IPS-18c (cell line): Measurements from ENCODE around the gene SRGAP1.
"Not testable (repeated sequence)": the region's sequence is repeated elsewhere in the genome, so short reads cannot be mapped to it uniquely, and the experiment has no call there.

Experiments
- H3K4me3 ChIP-seq: 2 replicates; pipeline ENCODE4 v1.7.0; 2013; ENCODE audit warnings: low read depth, mild to moderate bottlenecking, low read length, moderate library complexity; ENCODE audit not compliant: insufficient read depth
- H3K9me3 ChIP-seq: one replicate; pipeline ENCODE4 v1.6.1; 2013; ENCODE audit warnings: mild to moderate bottlenecking, low read length, moderate library complexity; ENCODE audit not compliant: control insufficient read depth, insufficient read depth

Gene SRGAP1

DNA sequence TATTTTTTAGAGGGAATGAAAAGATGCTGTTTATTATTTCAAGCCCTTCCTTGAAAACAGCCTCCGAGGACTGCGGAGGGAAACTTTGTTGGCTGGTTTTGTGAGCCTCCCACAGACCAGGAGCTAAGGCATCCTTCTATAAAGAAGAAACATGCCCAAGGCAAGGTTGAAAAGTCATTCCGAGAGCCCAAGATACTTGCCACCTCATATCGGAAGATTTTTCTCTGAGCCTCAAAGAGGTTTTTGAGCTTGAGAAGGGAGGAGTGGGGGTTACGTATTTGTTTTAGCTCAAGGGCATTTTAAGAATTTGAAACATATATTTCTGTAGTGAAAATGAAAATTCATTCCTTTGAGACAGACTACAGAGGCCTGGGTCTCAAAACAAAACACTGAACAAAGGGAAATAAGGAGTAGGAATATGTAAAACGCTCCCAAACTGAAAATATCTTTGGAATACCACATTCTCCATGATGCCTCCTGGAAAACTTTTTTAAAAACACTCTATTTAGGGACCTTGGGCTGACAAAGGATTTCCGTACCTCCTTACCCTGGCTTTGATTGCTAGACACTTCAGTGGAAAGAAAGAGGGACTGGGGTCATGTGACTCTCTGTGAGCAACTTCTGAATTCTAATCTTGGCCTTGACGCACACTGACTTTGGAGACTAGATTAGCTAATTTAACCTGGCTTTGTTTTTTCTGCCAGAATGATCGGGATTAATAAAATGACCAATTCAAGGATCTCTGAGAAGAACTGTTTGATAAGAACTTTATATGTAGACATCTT is 180.9 kb downstream of the SRGAP1 start:
- H3K9me3 ChIP-seq, result no peaks in the 10 kb centered on the region
- H3K4me3 ChIP-seq, result no peak overlapping the region

DNA sequence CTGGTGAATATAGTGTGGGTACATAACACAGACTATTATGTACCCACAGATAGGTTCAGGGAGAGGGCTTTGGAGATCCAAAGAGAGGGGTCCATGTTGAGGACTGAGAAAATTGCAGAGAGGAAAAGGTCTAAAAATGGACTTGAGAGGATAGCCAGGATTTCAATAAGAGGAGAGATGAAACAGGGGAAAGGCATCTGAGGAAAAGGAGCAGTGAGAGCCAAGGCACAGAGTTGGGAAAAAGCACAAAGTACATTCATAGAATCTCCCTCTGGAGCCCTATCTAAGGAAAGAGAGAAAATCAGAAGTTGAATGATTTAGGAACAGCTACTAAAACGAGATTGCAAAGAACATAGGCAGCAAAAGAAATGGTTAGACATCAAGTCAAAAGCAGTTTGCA is 182.8 kb downstream of the SRGAP1 start:
- Histone ChIP-seq H3K4me3 (no peak overlapping the region), H3K9me3 (no peaks in the 10 kb centered on the region)

DNA sequence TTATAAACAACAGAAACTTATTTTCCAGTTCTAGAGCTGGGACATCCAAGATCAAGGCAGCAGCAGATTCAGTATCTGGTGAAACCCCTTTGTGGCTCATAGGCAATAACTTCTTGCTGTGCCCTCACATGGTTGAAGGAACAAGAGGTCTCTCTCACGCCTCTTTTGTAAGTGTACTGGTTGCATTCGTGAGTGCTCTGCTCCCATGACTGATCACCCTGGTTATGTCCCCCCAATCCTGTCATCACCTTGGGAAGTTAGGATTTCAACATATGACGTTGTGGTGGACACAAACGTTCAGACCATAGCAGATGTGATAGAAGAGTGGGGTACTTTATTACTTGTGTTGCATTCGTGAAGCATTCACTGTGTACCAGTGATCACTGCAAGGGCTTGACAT is 184.0 kb downstream of the SRGAP1 start:
- no peak overlapping the region for H3K4me3 ChIP-seq

DNA sequence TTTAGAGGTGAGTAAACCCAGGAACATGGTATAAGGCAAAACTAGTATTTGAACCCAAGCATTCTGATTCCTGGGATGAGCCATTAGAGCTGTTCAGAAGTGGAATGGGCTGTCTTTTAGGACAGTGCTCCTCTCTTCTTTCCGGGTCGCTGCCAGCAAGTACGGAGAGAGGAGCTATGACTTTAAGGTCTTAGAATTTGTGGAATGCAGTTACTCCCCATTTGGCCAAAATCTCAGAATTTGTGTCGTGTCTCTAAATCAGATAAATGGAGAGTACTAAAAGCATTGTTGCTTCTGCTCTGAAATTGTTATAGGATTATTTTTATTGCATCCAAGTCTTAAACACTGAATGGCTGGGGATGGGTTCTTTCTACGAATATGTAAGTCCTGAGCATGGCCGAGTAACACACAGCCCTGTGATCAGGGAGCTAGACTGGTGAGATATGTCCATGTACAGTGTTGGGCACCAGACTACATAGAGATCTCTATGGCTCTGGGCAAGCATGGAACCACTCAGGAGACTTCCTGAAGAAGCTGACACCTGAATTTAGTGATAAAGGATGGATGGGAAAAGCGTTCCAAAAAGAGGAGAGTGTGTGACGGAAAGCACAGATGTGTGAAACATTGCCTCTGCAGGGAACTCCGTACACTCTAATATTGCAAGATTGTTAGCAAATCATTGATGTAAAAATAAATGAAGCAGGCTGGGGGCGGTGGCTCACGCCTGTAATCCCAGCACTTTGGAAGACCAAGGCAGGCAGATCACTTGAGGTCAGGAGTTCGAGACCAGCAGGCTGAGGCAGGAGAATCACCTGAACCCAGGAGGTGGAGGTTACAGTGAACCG is 184.7 kb downstream of the SRGAP1 start:
- no peak overlapping the region for H3K4me3 ChIP-seq

More for the DNA sequence above, 184.0 kb downstream of the SRGAP1 start:
- no peaks in the 10 kb centered on the region for H3K9me3 ChIP-seq

DNA sequence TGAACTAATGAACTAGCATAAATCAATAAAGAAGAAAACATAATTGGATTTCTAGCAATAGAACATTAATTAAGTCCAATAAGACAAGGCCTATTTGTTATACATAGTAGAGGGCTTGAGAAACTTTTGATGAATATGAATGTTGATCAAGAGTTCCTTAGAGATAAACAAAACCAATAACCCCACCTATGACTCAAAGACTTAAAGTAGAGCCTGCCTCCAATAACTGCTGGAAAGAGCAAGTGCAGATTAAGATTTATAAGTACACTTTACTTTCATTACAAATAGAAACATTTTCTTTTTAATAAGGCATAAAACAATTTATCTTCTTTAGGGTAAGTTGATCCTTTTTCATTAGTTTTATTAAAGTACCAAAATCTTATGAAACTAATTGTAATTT is 185.7 kb downstream of the SRGAP1 start:
- no peaks in the 10 kb centered on the region for H3K9me3 ChIP-seq

More for the DNA sequence above, 184.7 kb downstream of the SRGAP1 start:
- H3K9me3 ChIP-seq, result no peaks in the 10 kb centered on the region

DNA sequence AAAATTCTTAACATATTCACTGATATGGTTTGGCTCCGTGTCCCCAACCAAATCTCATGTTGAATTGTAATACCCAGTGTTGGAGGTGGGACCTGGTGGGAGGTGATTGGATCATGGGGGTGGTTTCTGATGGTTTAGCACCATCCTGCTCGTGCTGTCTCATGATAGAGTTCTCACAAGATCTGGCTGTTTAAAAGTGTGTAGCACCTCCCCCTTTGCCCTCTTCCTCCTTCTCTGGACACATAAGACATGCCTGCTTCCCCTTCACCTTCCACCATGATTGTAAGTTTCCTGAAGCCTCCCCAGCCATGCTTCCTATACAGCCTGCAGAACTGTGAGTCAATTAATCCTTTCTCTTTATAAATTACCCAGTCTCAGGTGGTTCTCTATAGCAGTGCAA is 189.6 kb downstream of the SRGAP1 start:
- not testable (repeated sequence) for H3K4me3 ChIP-seq, H3K9me3 ChIP-seq

More for the DNA sequence above, 185.7 kb downstream of the SRGAP1 start:
- no peak overlapping the region for H3K4me3 ChIP-seq

DNA sequence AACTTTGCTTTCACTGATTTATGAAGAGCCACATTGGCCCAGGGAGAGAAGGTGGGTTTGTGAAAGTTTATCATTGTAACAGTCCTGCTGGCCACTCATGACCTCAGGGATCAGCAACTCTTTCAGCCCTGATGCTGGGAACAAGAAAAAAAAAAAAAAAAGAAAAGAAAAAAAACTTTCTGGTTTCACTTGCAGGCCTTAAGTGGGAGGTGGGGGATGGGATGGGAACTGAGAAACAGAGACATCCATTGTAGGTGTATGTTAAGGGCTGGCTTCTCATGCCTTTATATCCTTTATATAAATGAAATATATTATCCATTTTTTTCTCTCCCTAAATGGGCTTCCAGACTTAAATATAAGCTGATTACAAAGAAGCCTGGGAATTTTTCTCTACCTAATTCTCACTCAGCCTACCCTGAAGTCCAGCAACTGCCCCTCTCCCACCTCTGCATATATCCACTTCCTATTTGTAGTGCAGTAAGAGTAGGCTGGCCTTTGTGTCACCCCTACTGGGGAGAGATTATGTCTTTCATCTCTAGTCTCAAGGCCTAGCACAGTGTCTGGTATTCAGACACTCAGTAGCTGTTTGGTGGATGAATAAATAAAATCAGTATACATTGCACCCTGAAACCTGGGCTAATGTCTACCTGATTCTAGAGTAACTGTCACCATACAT is 190.5 kb downstream of the SRGAP1 start:
- H3K9me3 ChIP-seq, result no peaks in the 10 kb centered on the region

DNA sequence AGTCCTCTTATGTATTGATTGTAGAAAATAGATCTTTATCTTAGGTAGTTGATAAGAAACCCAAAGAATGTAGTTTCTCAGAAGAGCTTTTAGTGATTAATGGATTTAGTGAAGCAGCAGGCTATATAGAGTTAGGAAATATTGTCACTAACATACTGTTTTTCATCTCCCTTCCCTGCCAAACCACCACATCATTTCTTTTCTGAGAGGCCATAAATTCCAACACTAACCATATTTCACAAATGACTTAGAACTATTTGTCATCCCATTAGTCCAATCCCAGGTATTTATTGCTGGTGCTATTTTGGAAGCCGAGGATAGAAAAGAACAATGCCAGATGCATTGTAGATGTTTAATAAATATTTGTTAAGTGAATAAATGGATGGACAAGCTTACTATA is 191.9 kb downstream of the SRGAP1 start:
- Histone ChIP-seq H3K4me3 (no peak overlapping the region), H3K9me3 (no peaks in the 10 kb centered on the region)

More for the DNA sequence above, 190.5 kb downstream of the SRGAP1 start:
- no peak overlapping the region for H3K4me3 ChIP-seq

DNA sequence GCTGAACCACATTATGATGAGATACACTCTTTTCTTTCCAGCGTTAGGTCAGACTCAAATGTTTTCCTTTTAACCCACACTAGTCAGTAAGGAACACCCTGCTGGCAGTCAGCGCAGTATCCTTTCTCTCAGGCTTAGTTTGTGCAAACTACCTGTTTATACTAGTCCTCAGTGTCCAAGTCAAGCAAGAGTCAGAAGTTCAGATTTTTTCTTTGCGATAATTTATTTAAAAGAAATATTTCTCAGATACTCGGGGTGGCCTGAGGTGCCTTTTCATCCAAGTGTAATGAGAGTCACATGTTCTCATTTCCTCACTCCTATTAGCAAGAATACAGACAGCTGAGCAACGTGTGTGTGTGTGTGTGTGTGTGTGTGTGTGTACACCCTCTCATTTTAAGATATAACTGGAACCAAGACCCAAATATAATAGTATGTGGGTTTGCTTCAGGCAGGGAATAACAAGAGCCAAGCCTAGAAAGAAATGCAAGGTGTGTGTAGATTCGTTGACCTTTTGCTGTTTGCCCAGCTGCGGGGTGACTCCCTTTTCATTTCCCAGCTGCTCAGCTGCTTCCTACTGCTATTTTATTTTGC is 194.9 kb downstream of the SRGAP1 start:
- no peaks in the 10 kb centered on the region for H3K9me3 ChIP-seq
- no peak overlapping the region for H3K4me3 ChIP-seq

DNA sequence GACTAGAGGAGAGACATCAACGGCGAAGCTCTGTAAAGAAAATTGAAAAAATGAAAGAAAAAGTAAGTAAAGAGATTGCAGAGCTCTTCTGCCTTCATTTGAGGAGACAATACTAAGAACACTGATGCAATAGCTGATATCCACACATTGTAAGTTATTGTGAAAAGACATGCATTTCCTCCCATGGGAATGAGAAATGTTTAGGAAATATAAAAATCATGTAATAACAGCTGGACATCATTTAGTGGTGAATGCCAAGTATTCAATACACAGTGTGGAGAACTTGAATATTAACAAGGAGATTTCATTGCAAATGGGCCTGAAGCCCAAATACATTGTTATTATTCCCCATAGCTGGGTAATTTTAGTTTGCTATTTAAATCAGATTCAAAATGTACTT is 198.4 kb downstream of the SRGAP1 start:
- Histone ChIP-seq H3K4me3 (no peak overlapping the region), H3K9me3 (no peaks in the 10 kb centered on the region)

DNA sequence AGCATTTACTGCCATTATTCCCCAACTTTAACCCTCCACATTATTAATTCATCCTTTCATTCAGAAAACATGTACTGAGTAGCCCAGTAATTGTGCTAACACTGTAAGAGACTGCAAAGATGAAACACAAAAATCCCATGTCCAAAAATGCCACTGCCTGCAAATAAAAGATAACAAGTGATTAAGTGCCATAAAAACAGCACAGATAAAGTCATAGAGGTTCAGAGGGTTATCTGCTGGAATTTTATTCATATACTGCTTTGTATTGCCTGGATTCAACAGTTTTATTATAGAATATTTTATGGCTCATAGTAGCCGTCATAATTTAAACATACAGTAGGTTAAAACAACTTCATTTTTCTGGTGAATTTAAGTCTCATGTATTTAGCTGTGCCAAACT is 199.7 kb downstream of the SRGAP1 start:
- Histone ChIP-seq H3K4me3 (no peak overlapping the region), H3K9me3 (no peaks in the 10 kb centered on the region)

DNA sequence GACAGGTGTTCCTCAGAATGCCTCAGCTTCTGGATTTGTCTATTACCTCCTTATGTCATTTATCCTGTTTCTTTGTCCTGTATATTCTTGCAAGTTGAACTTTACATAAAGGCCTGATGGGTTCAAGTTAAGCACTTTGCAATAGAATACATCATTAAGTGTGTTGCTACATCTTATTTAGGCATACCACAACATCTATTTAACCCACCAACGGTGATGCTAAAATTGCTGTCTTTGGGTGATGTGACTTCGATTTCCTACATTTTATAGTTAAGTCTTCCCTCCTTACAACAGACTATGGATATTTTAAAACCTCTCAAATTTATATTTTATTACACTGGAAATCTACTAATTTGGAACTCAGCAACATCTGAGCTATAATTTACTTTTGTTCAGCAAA is 206.6 kb downstream of the SRGAP1 start:
- H3K9me3 ChIP-seq, result no peaks in the 10 kb centered on the region

DNA sequence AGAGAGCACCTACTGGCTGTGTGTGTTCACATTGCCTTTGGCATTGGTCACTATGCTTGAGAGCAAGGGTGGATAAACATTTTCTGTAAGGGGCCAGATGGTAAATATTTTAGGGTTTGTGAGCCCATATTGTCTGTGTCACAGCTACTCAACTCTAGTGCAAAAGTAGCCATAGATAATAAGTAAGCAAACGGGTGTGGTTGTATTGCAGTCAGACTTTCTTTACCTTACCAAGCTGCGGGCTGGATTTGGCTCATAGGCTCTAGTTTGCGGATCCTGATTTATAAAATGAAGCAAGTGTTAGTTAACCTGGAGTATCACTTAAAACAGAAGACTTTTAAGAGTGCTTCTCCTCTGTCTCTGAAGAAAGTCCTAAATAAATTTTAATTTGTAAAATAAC is 208.6 kb downstream of the SRGAP1 start:
- H3K4me3 ChIP-seq, result no peak overlapping the region
- H3K9me3 ChIP-seq, result no peaks in the 10 kb centered on the region

More for the DNA sequence above, 206.6 kb downstream of the SRGAP1 start:
- no peak overlapping the region for H3K4me3 ChIP-seq

DNA sequence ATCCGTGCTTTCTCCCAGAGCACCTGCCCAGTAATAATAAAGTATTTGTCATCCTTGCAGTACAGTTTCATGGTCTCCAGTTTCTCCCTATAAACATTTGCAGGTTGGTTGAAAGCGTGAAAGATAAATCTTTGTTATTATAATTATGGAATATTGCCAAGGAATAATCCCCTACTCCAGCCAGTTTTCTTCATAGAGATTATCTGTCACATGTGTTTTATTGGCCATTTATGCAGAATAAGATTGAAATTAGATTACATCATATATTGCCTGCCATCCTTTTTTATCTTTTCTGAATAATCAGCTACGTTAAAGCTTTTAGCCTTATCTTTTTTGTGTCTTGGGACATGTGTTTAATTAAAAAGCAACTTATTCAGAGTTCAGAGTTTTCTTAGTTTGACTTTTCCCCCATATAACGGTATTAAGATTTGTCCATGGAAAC is 209.6 kb downstream of the SRGAP1 start:
- Histone ChIP-seq H3K9me3 (no peaks in the 10 kb centered on the region), H3K4me3 (no peak overlapping the region)

DNA sequence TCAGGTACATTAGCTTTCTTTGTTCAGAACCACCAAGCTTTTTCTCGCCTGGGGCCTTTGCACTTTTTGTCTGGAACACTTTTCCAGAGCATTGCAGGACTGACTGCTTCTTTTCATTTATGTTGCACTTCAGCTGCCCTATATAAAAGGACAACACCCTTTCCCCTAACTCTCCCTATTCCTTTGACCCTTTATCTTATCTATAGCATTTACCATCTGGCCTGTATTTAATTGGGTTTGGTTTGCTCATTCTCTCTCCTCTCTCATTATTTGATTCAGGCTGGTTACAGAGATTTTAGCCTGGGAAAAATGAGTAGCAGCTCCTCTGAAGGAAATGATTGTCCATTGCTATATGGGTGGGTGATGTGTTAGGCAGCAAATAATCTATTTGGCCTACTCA is 212.2 kb downstream of the SRGAP1 start:
- no peaks in the 10 kb centered on the region for H3K9me3 ChIP-seq
- H3K4me3 ChIP-seq, result no peak overlapping the region

DNA sequence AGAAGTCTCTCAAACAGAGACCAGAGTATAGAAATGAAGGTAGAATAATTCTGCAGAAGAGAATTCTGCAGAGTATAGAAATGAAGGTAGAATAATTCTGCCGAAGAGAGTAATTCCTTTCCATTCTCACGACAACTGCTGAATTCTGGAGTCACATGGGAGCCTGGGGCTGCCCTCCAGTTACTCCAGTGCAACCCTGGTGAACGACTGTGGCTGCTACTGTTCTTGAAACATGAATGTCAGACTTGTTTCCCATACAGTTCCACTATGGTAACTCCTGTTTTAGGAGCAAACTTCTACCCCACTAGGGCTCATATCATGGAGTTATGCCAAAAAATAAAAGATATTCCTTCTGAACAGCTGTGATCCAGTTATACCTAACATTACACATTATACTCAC is 213.2 kb downstream of the SRGAP1 start:
- no peaks in the 10 kb centered on the region for H3K9me3 ChIP-seq
- no peak overlapping the region for H3K4me3 ChIP-seq

DNA sequence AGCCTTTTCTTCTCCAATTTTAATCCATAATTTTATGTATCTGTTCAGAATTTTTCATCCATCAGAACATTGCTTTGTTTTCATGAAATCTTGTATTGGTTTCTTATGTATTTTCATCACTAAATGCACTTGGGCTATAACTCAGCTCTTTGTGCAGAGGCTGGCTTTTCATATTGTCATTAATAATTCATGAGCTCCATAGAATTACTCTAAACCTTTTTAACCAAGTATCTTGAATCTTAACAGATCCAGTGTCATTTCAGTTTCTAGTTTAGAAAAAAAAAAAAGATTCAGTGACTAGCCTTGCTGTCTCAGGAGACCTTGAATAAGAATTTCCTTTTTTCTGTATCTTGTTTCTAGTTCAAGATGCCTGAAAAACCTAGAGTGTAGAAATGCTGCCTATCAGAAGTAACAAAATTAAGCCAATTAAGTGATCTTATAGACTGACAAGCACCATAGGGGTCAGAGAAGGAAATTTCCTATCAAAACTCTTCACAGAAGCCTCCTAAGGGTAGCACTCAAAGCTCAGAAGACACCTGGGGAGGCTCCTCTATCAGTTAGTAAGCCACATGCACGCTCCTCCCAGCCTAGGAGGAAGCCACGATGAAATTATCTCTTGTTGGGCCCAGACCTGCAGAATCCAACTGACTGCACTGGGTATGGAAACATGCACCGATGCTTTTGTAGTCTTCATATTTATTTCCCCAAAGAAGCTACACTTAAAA is 214.2 kb downstream of the SRGAP1 start:
- Histone ChIP-seq H3K4me3 (no peak overlapping the region), H3K9me3 (no peaks in the 10 kb centered on the region)
